Effector CD4-positive, alpha-beta T cell (primary cell): Measurements from ENCODE around the gene SERINC2.
A peak's percentile ranks its signal among the peaks of the same experiment; 100 is the strongest.
"Not testable (repeated sequence)": the region's sequence is repeated elsewhere in the genome, so short reads cannot be mapped to it uniquely, and the experiment has no call there.

Source experiments
- DNase-seq: peaks from one replicate; pipeline ENCODE4 v3.0.0-alpha.2; 2020

SERINC2 gene

GRCh38 chr1:31416101-31416736 is 3.2 kb downstream of the SERINC2 start:
- no peak for DNase-seq

- DNase-seq: no peak
These were observed 4.1 kb downstream of the SERINC2 start for GRCh38 chr1:31417148-31417547.

DNA sequence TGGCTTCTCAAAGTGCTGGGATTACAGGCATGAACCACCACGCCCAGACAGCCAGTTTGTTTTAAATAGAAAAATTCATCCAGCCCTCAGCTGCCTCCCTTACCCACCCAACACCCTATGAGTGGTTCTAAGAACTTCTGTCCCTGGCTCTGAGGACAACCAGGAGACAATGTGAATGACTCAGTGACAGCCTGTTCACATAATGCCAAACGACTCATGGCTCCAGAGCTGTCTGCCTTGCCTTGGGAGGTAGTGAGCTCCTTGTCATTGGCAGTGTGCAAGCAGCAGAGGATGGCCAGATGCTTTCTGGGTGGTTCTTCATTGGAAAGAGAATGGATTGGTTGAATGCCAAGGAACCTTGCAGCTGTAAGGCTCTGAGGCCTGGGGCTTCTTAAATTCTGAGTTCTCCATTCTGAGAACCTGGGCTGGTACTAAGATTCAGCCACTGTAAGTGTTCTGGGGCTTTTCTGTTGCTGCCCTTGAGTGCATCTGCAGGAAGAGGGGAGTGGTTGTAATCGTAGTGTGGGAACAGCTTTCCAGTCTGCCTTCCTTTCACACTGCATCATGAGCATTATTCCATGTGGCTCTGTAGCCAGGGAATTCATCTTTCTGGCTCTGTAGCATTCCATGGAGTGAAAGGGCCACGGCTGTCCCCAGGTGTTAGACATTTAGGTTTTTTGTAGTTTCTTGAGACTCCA is 5.8 kb downstream of the SERINC2 start:
- DNase-seq: no peak

- no peak for DNase-seq
These were observed 7.7 kb downstream of the SERINC2 start for GRCh38 chr1:31420716-31421115.

- no peak for DNase-seq
These were observed 8.5 kb downstream of the SERINC2 start for GRCh38 chr1:31421371-31422040.

- peak; percentile 41 for DNase-seq
These were observed 9.7 kb downstream of the SERINC2 start for GRCh38 chr1:31422505-31423319.

GRCh38 chr1:31423418-31423947 is 10.5 kb downstream of the SERINC2 start:
- DNase-seq: no peak

- no peak for DNase-seq
These were observed 11.6 kb downstream of the SERINC2 start for GRCh38 chr1:31424568-31424967.

DNA sequence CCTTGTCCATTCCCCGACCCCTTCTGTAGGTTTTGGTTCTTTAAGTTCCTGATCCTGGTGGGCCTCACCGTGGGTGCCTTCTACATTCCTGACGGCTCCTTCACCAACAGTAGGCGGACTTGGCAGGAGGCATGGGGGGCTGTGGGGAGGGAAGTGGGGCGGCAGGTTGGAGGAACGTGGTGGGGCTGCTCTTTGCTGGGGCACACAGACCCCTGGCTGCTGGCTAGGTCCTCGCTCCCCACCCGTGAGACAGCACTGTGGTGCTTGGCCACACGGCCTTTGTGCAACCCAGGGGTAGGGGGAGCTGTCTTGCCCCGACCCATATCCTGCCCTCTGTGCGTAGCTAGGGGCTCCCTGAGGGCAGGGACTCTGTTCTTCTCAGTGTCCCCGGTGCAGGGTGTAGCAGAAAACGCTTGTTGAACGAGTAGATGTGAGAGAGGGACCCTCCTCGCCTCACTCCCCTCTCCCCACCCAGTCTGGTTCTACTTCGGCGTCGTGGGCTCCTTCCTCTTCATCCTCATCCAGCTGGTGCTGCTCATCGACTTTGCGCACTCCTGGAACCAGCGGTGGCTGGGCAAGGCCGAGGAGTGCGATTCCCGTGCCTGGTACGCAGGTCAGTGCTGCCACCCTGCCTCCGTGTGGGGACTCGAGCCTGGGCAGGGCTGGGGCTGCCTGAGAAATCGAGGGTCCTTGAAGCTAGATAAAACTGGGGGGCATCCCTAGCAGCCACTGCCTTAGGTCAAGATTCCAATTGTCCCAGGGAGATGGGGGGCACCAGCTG is 12.5 kb downstream of the SERINC2 start:
- no peak for DNase-seq

DNA sequence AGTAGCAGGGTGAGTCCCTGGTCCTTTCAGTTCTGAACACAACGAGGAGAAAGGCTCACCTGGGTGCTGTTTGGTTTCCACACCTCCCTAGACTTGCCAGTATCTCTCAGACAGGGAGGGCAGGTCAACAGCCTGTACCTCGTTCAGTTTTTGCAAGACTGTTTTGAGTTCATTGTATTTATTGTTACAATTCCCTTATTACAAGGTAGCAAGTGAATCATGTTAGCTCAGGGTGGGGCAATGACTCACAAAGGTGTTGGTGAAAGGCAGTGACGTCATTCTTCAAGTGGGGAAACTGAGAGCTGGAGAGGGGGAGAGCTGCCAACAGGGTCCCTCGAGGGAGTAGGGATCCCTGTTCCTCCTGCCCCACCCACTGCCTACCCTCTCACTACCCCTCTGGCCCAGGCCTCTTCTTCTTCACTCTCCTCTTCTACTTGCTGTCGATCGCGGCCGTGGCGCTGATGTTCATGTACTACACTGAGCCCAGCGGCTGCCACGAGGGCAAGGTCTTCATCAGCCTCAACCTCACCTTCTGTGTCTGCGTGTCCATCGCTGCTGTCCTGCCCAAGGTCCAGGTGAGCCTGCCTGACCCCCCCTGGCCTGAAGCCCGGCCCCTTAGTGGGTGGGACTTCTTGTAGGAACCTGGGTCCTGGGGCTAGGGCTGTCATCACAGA is 13.4 kb downstream of the SERINC2 start:
- no peak for DNase-seq

DNA sequence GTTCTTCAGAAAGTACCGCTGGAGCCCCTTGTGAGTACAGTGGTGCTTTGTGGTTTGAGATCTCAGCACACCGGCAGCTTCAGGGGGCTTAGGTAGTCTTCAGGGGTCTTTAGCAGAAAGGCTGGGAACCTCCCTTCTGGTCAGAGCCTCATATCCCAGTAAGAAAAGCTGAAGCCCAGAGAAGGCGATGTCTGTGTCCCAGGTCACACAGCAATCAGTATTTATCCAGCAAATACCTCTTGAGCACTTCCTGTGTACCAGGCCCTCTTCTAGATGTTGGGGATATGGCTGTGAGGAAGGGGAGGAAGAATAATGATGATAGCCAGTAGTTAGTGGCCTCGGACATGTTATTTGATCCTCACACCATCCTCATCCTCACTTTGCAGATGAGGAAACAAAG is 14.3 kb downstream of the SERINC2 start:
- DNase-seq: no peak

GRCh38 chr1:31428436-31429221 is 15.6 kb downstream of the SERINC2 start:
- no peak for DNase-seq

GRCh38 chr1:31429583-31429982 is 16.6 kb downstream of the SERINC2 start:
- DNase-seq: no peak

DNA sequence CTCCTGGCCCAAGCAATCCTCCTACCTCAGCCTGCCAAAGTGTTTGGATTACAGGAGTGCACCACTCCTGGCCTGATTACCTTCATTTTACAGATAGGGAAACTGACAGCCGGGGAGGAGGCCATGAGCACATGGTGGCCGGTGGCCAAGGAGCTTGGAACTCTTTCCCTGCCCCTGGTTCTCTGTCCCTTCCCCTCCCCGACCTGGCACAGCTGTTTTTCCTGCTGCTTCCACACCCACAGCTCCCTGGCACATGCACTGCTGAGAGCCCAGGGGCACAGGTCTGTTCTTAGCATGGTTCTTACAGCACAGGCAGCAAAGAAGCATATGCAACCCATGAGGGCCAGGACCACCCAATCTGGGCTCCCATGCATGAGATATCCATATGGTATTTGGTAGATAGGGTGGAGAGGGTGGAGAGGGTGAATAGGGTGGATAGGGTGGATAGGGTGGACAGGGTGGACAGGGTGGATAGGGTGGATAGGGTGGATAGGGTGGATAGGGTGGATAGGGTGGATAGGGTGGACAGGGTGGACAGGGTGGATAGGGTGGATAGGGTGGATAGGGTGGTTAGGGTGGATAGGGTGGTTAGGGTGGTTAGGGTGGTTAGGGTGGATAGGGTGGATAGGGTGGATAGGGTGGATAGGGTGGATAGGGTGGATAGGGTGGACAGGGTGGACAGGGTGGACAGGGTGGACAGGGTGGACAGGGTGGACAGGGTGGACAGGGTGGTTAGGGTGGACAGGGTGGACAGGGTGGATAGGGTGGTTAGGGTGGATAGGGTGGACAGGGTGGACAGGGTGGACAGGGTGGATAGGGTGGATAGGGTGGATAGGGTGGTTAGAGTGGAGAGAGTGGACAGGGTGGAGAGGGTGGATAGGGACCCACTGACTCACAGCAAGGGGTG is 18.6 kb downstream of the SERINC2 start:
- DNase-seq: not testable (repeated sequence)

DNA sequence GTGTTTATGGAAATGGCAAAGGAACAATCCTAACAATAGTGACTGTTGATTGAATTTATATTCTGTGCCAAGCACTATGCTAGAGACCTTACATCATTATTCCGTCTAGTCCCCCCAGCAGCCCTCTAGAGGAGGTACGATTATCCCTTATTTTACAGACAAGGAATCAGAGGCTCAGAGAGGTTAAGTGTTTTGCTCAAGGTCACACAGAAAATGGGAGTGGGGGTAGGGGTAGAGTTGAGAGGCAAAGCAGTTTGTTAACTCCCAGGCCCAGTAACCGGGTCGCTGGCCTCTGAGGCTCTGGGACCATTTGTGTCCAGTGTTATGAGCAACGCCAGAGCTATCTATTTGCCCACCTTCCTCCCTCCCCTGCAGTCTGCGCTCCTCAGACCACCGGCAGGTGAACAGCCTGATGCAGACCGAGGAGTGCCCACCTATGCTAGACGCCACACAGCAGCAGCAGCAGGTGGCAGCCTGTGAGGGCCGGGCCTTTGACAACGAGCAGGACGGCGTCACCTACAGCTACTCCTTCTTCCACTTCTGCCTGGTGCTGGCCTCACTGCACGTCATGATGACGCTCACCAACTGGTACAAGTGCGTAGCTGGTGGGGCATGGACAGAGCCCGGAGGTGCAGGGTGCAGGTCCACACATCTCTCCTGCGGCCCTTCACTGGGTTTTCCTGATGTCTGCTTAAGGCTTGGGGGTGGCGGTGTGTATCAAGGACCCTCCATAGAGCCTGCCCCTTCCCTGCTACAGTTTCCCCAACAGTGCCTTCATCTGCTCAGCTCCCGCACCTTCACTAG is 19.8 kb downstream of the SERINC2 start:
- DNase-seq: no peak

DNA sequence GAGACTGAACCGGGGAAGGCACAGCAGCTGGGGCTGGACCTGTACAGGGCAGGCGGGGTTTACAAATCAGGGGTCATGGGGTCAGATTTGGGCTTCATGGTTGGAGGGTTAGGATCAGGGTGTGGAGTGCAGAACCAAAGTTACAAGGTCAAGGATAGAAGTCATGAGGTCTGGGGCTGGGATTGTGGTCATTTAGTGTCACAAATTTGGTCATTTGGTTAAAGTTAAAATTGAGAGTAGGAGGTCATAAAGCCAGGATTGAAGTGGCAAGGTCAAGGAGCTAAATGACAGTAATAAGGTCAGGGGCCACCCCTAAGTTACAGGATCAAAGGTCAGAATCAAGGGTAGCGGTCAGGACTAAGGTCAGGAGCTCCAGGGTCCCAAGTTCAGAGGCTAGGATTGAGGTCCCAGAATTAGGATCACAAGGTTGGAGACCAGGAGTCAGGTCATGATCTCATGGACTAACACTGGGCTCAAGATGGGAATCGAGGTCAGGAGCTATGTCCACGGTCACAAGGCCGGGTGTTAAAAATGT is 20.4 kb downstream of the SERINC2 start:
- DNase-seq: no peak

GRCh38 chr1:31434101-31434871 is 21.3 kb downstream of the SERINC2 start:
- no peak for DNase-seq

- DNase-seq: no peak
These were observed 22.0 kb downstream of the SERINC2 start for GRCh38 chr1:31434979-31435378.
